ENCODE results near the gene CFAP97.
"Not testable (repeated sequence)": the region's sequence is repeated elsewhere in the genome, so short reads cannot be mapped to it uniquely, and the experiment has no call there.

GRCh38 chr4:185205073-185205472 is 1.3 kb upstream of the CFAP97 start:
- TF ChIP-seq, protein P1, sequence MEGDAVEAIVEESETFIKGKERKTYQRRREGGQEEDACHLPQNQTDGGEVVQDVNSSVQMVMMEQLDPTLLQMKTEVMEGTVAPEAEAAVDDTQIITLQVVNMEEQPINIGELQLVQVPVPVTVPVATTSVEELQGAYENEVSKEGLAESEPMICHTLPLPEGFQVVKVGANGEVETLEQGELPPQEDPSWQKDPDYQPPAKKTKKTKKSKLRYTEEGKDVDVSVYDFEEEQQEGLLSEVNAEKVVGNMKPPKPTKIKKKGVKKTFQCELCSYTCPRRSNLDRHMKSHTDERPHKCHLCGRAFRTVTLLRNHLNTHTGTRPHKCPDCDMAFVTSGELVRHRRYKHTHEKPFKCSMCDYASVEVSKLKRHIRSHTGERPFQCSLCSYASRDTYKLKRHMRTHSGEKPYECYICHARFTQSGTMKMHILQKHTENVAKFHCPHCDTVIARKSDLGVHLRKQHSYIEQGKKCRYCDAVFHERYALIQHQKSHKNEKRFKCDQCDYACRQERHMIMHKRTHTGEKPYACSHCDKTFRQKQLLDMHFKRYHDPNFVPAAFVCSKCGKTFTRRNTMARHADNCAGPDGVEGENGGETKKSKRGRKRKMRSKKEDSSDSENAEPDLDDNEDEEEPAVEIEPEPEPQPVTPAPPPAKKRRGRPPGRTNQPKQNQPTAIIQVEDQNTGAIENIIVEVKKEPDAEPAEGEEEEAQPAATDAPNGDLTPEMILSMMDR (IDR thresholded peaks at IDR 0.05; ENCODE audit: insufficient read depth, low read length) = not testable (repeated sequence)
- not testable (repeated sequence) for TF ChIP-seq GABPA (IDR thresholded peaks at IDR 0.05; ENCODE audit: low read depth); POLR2AphosphoS5 (IDR thresholded peaks at IDR 0.05; ENCODE audit: low read depth); REST (IDR thresholded peaks at IDR 0.05; ENCODE audit: insufficient replicate concordance, low read depth); SPI1 (IDR thresholded peaks at IDR 0.05; ENCODE audit: borderline replicate concordance, low read depth)

Measured in HL-60 (cell line).